ENCODE measurements around the gene IGDCC3. TPM values are rescaled to one million over a fixed set of nuclear protein-coding genes. Genes with fewer than 3 reads are reported as not detected.

IGDCC3 gene
- total and polyA plus RNA-seq, 2 donors (not counting 1 experiment from before 2014, with no cell fraction given) = not detected

- peaks cover 14% of the 10 kb centered on the region for H3K4me1 Mint-ChIP-seq
- ChIA-PET CTCF (no interaction called here), POLR2A (no interaction called here)
- Histone ChIP-seq H3K79me2 (ENCODE audit: control insufficient read depth, insufficient read depth, low read length) (no peaks in the 10 kb centered on the region), H3K4me1 (ENCODE audit: control insufficient read depth in 2 of 2, insufficient read depth in 2 of 2, low read length in 2 of 2) (peaks cover 9 to 19% of the 10 kb centered on the region in 2 donors), H3K4me2 (replicated peaks; ENCODE audit: low read depth, low read length, poor library complexity, severe bottlenecking) (no peak overlapping the region), H3K27ac (ENCODE audit: low read length in 2 of 2) (no peak overlapping the region), H2AFZ (ENCODE audit: insufficient read depth, low read depth, low read length, poor library complexity, severe bottlenecking) (no peak overlapping the region), H3K36me3 (replicated peaks in 1 of 2; ENCODE audit: control extremely low read depth in 1 of 2, control insufficient read depth in 1 of 2, extremely low read depth in 1 of 2, insufficient read depth in 2 of 2, low read length in 1 of 2) (no peaks in the 10 kb centered on the region), H3K4me3 (ENCODE audit: control extremely low read depth in 1 of 5, extremely low read depth in 1 of 5, insufficient read depth in 1 of 5, low read depth in 2 of 5, low read length in 4 of 5) (no peak overlapping the region), H3K9ac (ENCODE audit: low read length) (no peak overlapping the region), H3K27me3 (replicated peaks in 1 of 4; ENCODE audit: control extremely low read depth in 1 of 4, control insufficient read depth in 3 of 4, insufficient read depth in 4 of 4, low read length in 3 of 4) (peaks cover 0 to 9% (median 3%) of the 10 kb centered on the region in 4 experiments), H4K20me1 (ENCODE audit: control insufficient read depth, insufficient read depth, low read length, poor library complexity, severe bottlenecking) (no peaks in the 10 kb centered on the region), H3K9me3 (ENCODE audit: control extremely low read depth in 1 of 3, control insufficient read depth in 2 of 3, insufficient read depth in 1 of 3, low read length in 2 of 3) (peaks cover 0 to 8% (median 0%) of the 10 kb centered on the region in 3 donors)
- DNase-seq (no peak), ATAC-seq (ENCODE audit: low read depth) (no peak)
- TF ChIP-seq EZH2 (IDR thresholded peaks at IDR 0.05; ENCODE audit: borderline replicate concordance, insufficient read depth, low read depth, low read length, poor library complexity, severe bottlenecking) (no peak), CTCF (IDR thresholded peaks at IDR 0.05) (no peak)
- no peaks in the 10 kb centered on the region for H3K9me3 Mint-ChIP-seq (ENCODE audit: insufficient read depth)
- H3K27me3 Mint-ChIP-seq = peaks cover 19% of the 10 kb centered on the region
- intact Hi-C loops (cut with micrococcal nuclease) = no loop called here
- 91% methylated on average over 24 of the region's 31 CpGs for WGBS (ENCODE audit: insufficient coverage)
- no peak overlapping the region for H3K27ac Mint-ChIP-seq
- H3K4me3 Mint-ChIP-seq = no peak overlapping the region
Observed at GRCh38 chr15:65332391-65333147, 45.2 kb downstream of the IGDCC3 start.

GRCh38 chr15:65331811-65332210 is 46.0 kb downstream of the IGDCC3 start:
- H3K36me3 ChIP-seq (replicated peaks in 1 of 2; ENCODE audit: control extremely low read depth in 1 of 2, control insufficient read depth in 1 of 2, extremely low read depth in 1 of 2, insufficient read depth in 2 of 2, low read length in 1 of 2) = no peaks in the 10 kb centered on the region
- POLR2A ChIA-PET = no interaction called here
- H4K20me1 ChIP-seq (ENCODE audit: control insufficient read depth, insufficient read depth, low read length, poor library complexity, severe bottlenecking) = no peaks in the 10 kb centered on the region
- peaks cover 2 to 12% of the 10 kb centered on the region in 2 donors for H3K4me1 ChIP-seq (ENCODE audit: control insufficient read depth in 2 of 2, insufficient read depth in 2 of 2, low read length in 2 of 2)
- H3K9me3 ChIP-seq (ENCODE audit: control extremely low read depth in 1 of 3, control insufficient read depth in 2 of 3, insufficient read depth in 1 of 3, low read length in 2 of 3) = peaks cover 0 to 9% (median 0%) of the 10 kb centered on the region in 3 donors
- no peak overlapping the region for H3K4me3 Mint-ChIP-seq
- H3K27me3 ChIP-seq (replicated peaks in 1 of 4; ENCODE audit: control extremely low read depth in 1 of 4, control insufficient read depth in 3 of 4, insufficient read depth in 4 of 4, low read length in 3 of 4) = peaks cover 0 to 12% (median 2%) of the 10 kb centered on the region in 4 experiments
- TF ChIP-seq CTCF (IDR thresholded peaks at IDR 0.05) (no peak), EZH2 (IDR thresholded peaks at IDR 0.05; ENCODE audit: borderline replicate concordance, insufficient read depth, low read depth, low read length, poor library complexity, severe bottlenecking) (no peak)
- no peak overlapping the region for H3K4me3 ChIP-seq (ENCODE audit: control extremely low read depth in 1 of 5, extremely low read depth in 1 of 5, insufficient read depth in 1 of 5, low read depth in 2 of 5, low read length in 4 of 5)
- H3K4me1 Mint-ChIP-seq = peaks cover 9% of the 10 kb centered on the region
- ATAC-seq (ENCODE audit: low read depth) = no peak
- H3K9me3 Mint-ChIP-seq (ENCODE audit: insufficient read depth) = no peaks in the 10 kb centered on the region
- H3K27ac Mint-ChIP-seq = no peak overlapping the region
- intact Hi-C loops (cut with micrococcal nuclease) = no loop called here
- no peak for DNase-seq
- no peak overlapping the region for H3K27ac ChIP-seq (ENCODE audit: low read length in 2 of 2)
- no peak overlapping the region for H3K9ac ChIP-seq (ENCODE audit: low read length)
- H2AFZ ChIP-seq (ENCODE audit: insufficient read depth, low read depth, low read length, poor library complexity, severe bottlenecking) = no peak overlapping the region
- WGBS (ENCODE audit: insufficient coverage) = 87% methylated on average over 6 of the region's 7 CpGs
- peaks cover 15% of the 10 kb centered on the region for H3K27me3 Mint-ChIP-seq
- H3K79me2 ChIP-seq (ENCODE audit: control insufficient read depth, insufficient read depth, low read length) = no peaks in the 10 kb centered on the region
- CTCF ChIA-PET = no interaction called here
- no peak overlapping the region for H3K4me2 ChIP-seq (replicated peaks; ENCODE audit: low read depth, low read length, poor library complexity, severe bottlenecking)
